Fibroblast of lung (primary cell): Measurements from ENCODE around the gene CLSTN2. TPM values are rescaled to one million over a fixed set of nuclear protein-coding genes. Genes with fewer than 3 reads are reported as not detected.

Experiments
- DNase-seq, 2 donors: peaks; one replicate each; pipeline versions ENCODE4 v3.0.0 to v3.0.0-alpha.2; 2010; ENCODE audit warnings: low read depth in 2 of 2
- H2AFZ ChIP-seq: 2 replicates; pipeline ENCODE4 v1.5.1; 2012; ENCODE audit warnings: low read length, control low read depth, inconsistent platforms
- H3K27ac ChIP-seq: 2 replicates; pipeline ENCODE4 v1.5.1; 2011; ENCODE audit warnings: low read length, control low read depth; ENCODE audit not compliant: insufficient read depth
- H3K27me3 ChIP-seq: 2 replicates; pipeline ENCODE4 v1.5.1; 2011; ENCODE audit warnings: mild to moderate bottlenecking, low read length; ENCODE audit not compliant: control insufficient read depth, insufficient read depth
- H3K36me3 ChIP-seq: 2 replicates; pipeline ENCODE4 v1.5.1; 2011; ENCODE audit warnings: low read length; ENCODE audit not compliant: control insufficient read depth, insufficient read depth
- H3K4me1 ChIP-seq: 2 replicates; pipeline ENCODE4 v1.5.1; 2011; ENCODE audit warnings: low read length; ENCODE audit not compliant: control insufficient read depth, insufficient read depth; ENCODE audit errors: extremely low read depth
- H3K4me2 ChIP-seq: 2 replicates; pipeline ENCODE4 v1.5.1; 2011; ENCODE audit warnings: low read length, control low read depth; ENCODE audit not compliant: insufficient read depth; ENCODE audit errors: extremely low read depth
- H3K4me3 ChIP-seq, 4 experiments: fragments of 200-600 bp in 1 of 4; sonication (generic) in 1 of 4; replicated peaks in 1 of 4; 2 replicates each; pipeline ENCODE4 v1.5.1; 2011 to 2016; ENCODE audit warnings: low read length in 4 of 4, low read depth in 3 of 4, mild to moderate bottlenecking in 3 of 4, control low read depth in 2 of 4, inconsistent platforms in 1 of 4, mixed read lengths in 1 of 4; ENCODE audit not compliant: insufficient read depth in 1 of 4; ENCODE audit errors: control extremely low read depth in 1 of 4
- H3K79me2 ChIP-seq: 2 replicates; pipeline ENCODE4 v1.5.1; 2012; ENCODE audit warnings: mild to moderate bottlenecking, low read length, inconsistent platforms; ENCODE audit not compliant: control insufficient read depth, insufficient read depth
- H3K9ac ChIP-seq: 2 replicates; pipeline ENCODE4 v1.5.1; 2011; ENCODE audit warnings: mild to moderate bottlenecking, low read length, control low read depth; ENCODE audit not compliant: insufficient read depth
- H3K9me3 ChIP-seq: 2 replicates; pipeline ENCODE4 v1.5.1; 2012; ENCODE audit warnings: low read depth, low read length; ENCODE audit not compliant: control insufficient read depth, insufficient read depth
- H4K20me1 ChIP-seq: 2 replicates; pipeline ENCODE4 v1.5.1; 2011; ENCODE audit warnings: low read length; ENCODE audit not compliant: control insufficient read depth, insufficient read depth; ENCODE audit errors: extremely low read depth
- CTCF ChIP-seq, 2 donors: IDR thresholded peaks in 1 of 2; conservative IDR thresholded peaks in 1 of 2; 1 replicate in 1 of 2; 2 replicates in 1 of 2; pipeline ENCODE4 v1.5.1; 2011 to 2012; ENCODE audit warnings: low read length in 2 of 2, control low read depth in 1 of 2, inconsistent platforms in 1 of 2, low read depth in 1 of 2, mild to moderate bottlenecking in 1 of 2
- EZH2 ChIP-seq: IDR thresholded peaks from 2 replicates; pipeline ENCODE4 v1.5.1; 2012; ENCODE audit warnings: low read length, control low read depth, mild to moderate bottlenecking; ENCODE audit errors: missing control alignments
- polyA plus RNA-seq, 2 donors: library from polyadenylated mRNA; depleted of rRNA in 1 of 2; stranded (reverse) in 1 of 2; unstranded in 1 of 2; fragments of >200 nt; gene quantifications; 2 replicates each; pipeline ENCODE4 v1.2.1, GENCODE V29; 2011 to 2012; ENCODE audit warnings: missing spikeins in 1 of 2
- total RNA-seq: library from RNA; depleted of rRNA; stranded (reverse); fragments of >200 nt; gene quantifications from 2 replicates; pipeline ENCODE4 v1.2.1, GENCODE V29; 2014

The CLSTN2 gene
- total and polyA plus RNA-seq, 2 donors (not counting 1 experiment from before 2014, with no cell fraction given) = under 0.01 to 1.3 TPM

- no peak for TF ChIP-seq EZH2
- no peak for TF ChIP-seq CTCF (conservative IDR thresholded peaks at IDR 0.05 in 1 of 2, IDR thresholded peaks at IDR 0.05 in 1 of 2; ENCODE audit: low read depth in 1 of 2, low read length in 2 of 2)
- H3K4me3 ChIP-seq = no peak overlapping the region
- no peak overlapping the region for H3K27ac ChIP-seq
- no peak overlapping the region for H2AFZ ChIP-seq
- no peaks in the 10 kb centered on the region for H3K9me3 ChIP-seq
- no peaks in the 10 kb centered on the region for H3K4me1 ChIP-seq
- no peaks in the 10 kb centered on the region for H3K27me3 ChIP-seq
- H3K9ac ChIP-seq = no peak overlapping the region
- no peak overlapping the region for H3K4me2 ChIP-seq
- H3K79me2 ChIP-seq = no peaks in the 10 kb centered on the region
- DNase-seq = no peak
- no peaks in the 10 kb centered on the region for H3K36me3 ChIP-seq
- H4K20me1 ChIP-seq = no peaks in the 10 kb centered on the region
These were observed 73.2 kb downstream of the CLSTN2 start for GRCh38 chr3:140007911-140008869.

- no peak overlapping the region for H3K4me2 ChIP-seq
- H3K4me3 ChIP-seq = no peak overlapping the region
- no peak overlapping the region for H2AFZ ChIP-seq
- H3K27me3 ChIP-seq = no peaks in the 10 kb centered on the region
- H3K36me3 ChIP-seq = no peaks in the 10 kb centered on the region
- H4K20me1 ChIP-seq = no peaks in the 10 kb centered on the region
- TF ChIP-seq EZH2 = no peak
- TF ChIP-seq CTCF (conservative IDR thresholded peaks at IDR 0.05 in 1 of 2, IDR thresholded peaks at IDR 0.05 in 1 of 2; ENCODE audit: low read depth in 1 of 2, low read length in 2 of 2) = no peak
- H3K4me1 ChIP-seq = no peaks in the 10 kb centered on the region
- no peak overlapping the region for H3K9ac ChIP-seq
- no peak for DNase-seq
- H3K9me3 ChIP-seq = no peaks in the 10 kb centered on the region
- no peaks in the 10 kb centered on the region for H3K79me2 ChIP-seq
- H3K27ac ChIP-seq = no peak overlapping the region
These were observed 75.4 kb downstream of the CLSTN2 start for GRCh38 chr3:140010391-140010790.

DNA sequence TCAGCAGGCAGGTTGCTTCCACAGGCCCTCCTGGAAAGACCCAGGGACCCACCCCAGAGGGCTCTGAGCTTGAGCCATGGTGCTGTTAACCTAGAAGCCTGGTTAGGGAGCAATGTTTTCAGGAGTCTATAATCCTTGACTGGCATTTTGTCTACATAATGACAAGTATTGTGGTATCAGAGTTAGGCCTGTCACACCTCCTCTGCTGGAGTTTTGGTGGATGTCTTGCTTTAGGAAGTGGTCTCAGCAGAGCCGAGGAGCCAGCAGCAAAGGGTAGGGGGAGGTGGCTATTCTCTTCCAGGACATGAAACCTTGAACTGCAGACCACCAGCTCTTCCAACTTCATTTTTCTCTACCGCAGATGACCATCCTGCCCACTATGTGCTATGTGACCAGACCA, 76.1 kb downstream of the CLSTN2 start:
- Histone ChIP-seq H3K9me3 (no peaks in the 10 kb centered on the region), H3K4me2 (no peak overlapping the region), H3K27ac (no peak overlapping the region), H3K79me2 (no peaks in the 10 kb centered on the region), H4K20me1 (no peaks in the 10 kb centered on the region), H3K36me3 (no peaks in the 10 kb centered on the region), H3K4me3 (no peak overlapping the region), H2AFZ (no peak overlapping the region), H3K4me1 (no peaks in the 10 kb centered on the region), H3K27me3 (no peaks in the 10 kb centered on the region), H3K9ac (no peak overlapping the region)
- TF ChIP-seq CTCF (conservative IDR thresholded peaks at IDR 0.05 in 1 of 2, IDR thresholded peaks at IDR 0.05 in 1 of 2; ENCODE audit: low read depth in 1 of 2, low read length in 2 of 2) = no peak
- TF ChIP-seq EZH2 = no peak
- DNase-seq = no peak
